GM19372 (cell line): ENCODE results near the gene EHF.

Source experiments
- ATAC-seq: cut with Tn5 transposase; IDR thresholded peaks from one replicate; pipeline ENCODE4 v1.9.1; 2021; ENCODE audit warnings: mild to moderate bottlenecking, low read depth, moderate library complexity; ENCODE audit not compliant: unreplicated experiment

Gene EHF

DNA sequence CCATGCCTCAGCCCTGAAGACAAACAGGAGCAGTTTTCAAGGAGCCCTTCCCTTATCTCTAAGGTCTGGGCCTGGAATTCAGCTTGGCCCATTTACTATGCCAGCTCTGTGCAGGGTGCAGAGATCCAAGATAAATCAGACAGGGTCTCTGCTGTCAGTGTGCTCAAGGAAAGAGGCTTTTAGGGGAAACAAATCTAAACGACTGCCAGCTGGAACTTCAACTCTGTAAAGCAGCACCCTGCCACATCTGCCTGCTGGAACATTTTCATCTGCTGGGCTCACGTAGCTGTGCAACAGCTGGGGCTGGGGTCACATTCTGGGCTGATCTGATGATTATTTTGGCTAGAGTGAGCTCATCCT lies 19.8 kb upstream of the EHF start:
- ATAC-seq: no peak

DNA sequence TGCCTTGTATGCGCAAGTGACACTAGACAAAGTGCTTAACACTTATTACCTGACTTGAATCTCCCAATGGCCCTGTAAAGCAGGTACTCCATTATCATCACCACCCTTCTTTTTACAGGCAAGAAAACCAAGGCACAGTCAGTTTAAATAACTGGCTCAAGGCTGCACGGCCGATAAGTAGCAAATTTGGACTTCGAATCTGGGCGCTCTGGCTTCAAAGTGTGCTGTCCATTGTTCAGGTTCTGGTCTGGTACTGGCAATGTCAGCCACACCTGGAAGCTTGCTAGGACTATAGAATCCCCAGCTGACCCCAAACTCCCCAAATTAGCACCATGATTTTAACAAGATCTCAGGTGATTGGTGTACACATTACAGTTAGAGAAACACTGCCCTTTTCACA lies 19.3 kb upstream of the EHF start:
- ATAC-seq: no peak

DNA sequence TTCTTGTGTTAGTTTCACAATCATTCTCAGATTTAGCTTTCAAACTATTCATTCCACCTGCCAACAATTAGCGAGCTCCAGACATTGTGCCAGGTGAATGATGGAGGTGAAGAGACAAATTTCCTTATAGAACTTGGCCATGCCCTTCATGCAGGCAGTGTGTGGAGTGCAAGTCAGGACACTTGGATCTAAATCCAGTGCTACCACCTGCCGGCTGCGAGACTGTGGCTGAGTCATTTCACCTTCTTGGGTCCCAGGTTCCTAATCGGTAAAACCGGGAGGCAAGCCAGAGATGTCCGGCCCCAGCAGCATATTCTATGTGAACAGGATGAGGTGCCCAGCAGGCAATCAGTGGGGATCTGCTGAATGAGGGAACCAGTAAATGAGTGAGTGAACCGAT lies 18.6 kb upstream of the EHF start:
- no peak for ATAC-seq

DNA sequence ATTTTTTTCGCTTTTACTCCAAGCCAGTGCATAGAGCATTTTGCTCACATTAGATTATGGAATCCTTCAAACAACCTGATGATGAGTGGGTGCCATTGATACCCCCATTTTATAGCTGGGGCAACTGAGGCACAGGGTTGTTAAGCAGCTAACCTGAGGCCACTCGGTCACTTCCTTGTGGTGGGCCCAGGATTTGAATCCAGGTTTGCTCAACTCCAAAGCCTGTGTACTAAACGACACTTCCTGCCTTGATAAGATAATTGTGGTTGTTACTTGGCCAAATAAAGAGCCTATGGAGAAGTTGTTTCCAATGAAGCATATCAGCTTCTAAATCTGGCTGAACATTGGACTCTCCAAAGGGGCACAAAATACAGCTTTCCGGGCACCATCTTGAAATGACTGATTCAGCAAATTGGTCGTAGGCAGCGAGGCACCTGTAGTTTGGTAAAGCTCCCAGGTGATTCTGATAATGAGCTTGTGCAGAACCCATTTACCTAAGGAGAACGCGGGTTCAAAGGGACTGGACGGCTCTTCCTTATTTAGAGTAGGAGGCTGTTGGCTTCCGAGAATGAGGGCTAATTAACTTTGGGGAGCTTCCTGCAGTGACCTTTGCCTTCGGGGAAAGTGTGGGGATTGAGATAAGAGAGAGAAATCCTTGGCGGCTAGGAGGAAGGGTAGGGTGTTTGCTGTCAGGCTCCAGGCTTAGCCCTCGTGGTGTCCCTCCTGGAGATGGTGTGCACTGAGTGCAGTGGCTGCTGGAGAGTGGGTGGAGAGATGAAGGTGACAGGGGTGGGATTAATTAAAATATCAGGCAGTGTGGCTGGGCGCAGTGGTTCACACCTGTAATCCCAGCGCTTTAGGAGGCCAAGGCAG lies 17.5 kb upstream of the EHF start:
- ATAC-seq: no peak

DNA sequence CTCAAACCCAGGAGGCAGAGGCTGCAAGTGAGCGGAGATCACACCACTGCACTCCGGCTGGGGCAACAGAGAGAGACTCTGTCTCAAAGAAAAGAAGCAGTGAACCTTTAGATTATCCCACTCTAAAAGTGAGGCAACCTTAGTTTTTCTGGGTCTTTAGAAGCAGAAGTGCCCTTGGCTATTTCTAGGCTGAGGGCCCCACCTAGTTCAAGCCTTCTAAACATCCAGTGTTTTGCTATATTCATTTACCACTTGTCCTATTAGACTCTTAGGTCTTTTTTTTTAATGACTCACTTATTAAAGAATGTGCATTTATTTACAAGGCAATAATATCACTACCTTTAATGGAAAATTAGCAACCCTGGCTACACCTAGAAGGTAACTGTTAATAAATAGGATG lies 16.7 kb upstream of the EHF start:
- no peak for ATAC-seq

DNA sequence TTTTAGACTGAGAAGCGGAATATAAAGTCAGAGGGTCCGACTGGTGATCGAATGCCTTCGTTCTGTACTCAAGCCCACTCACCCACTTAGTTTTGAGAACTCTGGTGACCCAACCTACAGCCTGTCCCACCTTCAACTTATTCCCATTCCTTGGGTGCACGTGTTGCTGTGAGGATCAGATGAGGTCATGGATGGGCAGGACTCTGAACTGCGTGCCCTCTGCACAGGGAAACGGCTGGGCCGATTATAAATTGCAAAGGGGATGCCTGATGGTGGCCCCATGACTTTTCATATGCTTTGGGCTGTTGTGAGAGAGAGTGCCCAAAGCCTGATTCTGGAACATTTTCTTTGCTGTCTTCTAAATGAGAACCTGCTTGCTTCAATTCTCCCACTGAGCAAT lies 16.0 kb upstream of the EHF start:
- no peak for ATAC-seq

DNA sequence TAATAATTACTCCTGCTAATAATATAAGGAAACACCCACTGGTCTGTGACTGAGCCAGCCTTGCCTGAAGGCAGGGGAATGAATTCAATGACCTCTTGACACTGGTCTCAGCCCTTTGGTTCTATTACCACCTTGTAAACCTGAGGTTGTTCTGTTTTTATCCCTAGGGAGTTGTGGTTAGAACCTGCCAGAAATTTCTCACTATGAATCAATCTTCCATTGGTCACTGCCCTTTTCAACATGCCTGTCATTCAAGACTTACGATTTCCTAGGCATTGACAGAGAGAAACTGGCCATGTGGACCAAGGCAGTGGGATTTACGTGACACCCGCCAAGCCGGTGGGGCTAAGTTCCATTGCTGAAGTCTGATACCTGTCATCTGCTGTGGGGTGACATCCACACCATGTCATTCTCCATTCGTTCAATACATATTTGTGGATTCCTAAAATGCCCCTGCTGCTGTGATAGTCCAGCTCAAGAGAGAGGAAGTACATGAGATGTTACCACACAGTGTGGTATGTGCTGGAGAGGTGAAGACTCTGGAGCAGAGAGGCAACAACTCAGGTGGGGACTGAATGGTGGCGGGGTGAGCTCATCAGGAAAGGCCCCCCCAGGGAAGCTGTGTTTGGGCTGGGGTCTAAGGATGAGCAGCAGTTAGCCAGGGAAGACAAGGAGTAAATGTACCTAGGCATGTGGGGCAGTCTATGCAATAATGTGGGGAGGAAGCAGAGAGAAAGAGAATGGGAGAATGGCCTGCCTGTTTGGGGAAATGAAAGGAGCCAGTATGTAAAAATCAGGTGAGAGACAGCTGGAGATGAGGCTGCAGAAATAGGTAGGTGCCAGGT lies 15.2 kb upstream of the EHF start:
- ATAC-seq: no peak

DNA sequence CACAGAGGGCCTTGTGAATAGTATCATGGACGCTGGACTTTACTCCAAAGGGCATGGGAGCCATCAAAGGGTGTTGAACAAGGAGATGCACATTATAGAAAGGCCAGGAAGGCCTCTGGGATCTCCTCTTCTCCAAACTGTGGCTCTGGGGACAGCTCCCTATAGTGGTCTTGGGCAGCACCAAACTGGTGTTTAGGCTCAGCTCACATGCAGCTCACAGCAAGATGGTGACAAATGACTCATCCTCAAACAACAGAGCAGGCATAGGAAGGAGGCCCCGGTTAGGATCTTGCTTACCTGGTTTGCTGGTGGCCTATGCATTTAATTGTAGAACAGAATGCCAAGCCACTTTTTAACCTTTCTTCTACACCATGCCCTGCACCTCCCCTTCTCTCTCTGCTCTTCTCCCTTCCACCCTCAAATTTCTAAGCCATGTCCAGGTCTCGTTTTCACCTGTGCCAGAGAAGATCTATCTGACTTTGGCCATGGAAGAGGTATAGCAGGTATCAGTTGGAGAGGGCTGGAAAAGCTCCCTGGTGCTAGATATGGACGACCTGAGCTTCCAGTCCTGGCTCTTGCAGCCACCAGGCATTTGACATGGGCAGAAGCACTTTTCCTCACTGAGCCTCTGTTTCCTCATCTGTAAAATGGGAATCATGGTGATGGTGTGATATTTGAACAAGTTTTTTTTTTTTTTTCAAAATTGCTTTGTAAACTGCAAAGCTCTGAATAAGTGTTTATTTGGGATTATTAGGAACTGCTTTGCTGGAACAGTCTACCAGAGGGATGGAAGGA lies 14.4 kb upstream of the EHF start:
- ATAC-seq: no peak

DNA sequence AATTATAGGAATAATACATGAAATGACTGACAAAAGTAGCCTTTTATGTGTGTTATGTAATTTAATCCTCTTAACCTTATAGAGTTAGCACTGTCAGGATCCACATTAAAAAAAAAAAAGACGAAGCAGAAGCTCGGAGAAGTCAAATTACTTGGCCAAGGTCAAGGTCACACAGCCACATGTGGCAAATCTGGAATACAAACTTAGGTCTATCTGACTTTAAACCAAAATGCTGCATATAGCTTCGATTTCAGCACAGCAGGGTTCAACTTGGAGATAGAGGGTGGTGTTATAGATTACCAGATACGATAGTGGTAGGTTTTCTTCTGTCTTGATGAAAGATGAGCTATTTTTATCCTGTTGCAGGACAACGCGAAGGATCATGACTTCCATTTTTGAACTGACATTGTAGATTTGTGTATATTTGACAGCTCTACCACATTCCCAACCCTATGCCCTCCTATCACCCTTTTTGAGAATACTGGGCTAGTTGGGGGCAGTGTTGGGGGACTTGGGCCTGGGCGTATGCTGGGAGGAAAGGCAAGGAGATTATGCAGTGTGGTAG lies 11.6 kb upstream of the EHF start:
- ATAC-seq: no peak

DNA sequence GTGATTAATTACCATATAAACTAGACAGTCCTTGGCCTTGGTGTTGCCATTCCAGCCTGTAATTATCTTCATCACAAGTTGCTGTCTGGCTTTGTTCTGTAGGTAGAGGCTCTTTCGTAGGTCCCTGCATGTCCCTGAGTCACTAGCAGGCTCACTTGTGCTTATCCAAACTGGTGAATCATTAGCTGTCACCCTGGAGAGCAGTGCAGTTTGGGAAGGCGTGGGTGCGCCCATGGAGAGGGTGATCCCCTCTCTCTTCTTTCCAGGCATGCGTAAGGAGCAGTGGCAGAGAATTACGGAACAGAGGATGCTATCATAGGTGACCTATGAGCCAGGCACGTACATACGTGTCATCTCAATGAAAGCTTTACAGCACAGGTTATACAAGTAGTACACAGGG lies 11.0 kb upstream of the EHF start:
- no peak for ATAC-seq

DNA sequence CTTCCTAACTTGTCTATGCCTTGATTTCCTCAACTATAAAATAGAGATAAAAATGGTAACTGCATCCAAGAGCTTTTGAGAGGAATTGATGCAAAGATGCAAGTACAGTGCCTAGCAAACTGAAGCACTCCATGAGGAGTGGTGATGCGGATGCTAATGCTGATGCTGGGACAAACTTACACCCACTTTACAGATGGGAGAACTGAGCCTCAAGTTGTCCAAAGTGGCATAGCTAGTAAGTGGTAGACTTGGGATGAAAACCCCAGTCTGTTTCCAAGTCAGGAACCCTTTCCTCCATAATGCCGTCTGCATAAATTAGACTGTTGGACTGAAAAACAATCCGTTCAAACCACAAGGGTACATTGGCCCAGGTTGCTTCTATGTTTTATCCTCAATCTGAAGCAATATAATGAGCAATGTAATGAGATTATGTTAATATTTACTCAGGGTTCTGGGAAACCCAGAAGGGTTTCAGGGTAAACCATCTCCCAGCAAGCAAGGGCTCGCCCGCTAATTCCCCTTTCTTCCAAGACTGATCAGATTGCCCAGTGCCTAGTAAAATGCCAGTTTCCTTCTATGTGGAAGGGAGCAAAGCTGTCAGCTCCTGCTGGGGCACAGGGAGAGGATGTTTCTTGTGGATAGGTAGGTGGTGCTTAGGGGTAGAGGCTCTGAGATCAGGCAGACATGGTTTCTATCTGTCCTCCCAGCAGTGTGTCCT lies 10.4 kb upstream of the EHF start:
- no peak for ATAC-seq

DNA sequence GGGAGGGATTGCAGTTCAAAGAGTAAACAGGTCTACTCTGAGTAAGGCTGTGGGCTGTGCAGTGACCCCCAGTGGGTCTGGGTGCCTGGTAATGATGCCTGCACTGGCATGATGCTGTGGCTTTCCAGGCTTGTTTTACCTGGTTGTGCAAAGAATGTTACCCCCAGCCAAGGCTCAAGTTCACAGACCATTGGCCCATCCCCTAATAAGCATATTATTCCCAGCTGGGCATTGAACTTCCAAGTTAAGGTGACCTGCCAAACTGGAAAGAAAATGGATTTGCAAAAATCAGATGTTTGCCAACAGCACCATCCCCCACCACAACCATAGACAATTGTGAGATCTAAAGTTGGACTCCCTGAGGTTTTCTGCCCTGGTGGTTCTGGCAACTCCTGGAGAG lies 7.9 kb upstream of the EHF start:
- ATAC-seq: no peak

DNA sequence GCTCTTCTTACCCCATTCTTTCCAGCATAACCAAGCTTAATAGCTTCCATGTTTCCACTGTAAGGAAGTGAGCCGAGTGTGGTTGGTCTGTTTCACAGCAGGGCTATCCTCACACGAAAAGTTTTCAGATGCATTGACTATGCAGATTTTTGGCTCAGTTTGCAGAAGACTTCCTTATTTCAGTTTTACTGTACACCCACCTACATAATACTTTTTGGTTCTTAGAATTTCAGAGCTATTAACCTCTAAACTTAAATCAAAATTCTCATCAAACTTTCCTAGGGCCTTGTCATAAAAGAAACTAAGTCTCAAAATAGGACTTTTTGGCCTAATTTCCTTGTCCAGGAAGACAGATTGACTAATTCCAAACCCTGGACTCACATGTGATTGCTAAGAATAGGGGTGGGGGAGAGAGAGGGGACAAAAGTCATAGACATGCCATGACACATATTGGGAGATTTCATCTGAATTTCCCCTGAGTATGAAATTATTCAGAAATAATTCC lies 7.3 kb upstream of the EHF start:
- ATAC-seq: peak; percentile 86

DNA sequence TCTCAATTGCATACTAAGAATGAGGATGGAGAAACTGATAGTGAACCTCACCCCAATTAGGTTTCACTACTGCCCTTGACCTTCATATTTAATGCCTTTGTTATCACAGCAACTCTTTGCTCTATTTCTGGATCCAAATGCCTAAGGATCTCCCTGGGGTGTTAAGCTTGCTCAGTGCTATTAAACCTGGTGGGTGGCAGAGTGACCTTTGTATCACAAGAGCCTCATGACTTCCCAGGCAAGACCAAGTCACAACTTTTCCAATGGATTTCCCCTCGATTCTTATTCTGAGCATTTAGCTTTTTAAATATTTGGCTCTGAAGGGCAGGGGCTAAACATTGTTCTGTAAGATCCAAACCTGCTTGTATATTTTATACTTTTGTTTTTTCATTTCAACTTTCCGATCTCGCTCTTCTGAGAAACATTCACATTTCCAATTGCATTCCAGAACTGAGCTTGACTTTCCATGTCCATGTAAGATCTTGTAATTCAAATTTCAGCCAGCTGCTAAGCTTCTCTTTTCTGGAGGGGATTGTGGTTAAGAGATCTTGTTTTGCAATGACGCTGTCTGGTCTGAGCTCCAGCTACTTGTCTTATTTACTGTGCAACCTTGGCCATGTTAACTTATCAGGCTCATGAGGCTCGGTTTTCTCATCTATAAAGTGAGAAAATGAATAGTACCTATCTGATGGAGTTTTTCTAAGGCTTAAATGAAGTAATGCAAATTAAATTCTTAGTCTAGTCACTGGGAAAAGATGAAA lies 6.4 kb upstream of the EHF start:
- no peak for ATAC-seq

DNA sequence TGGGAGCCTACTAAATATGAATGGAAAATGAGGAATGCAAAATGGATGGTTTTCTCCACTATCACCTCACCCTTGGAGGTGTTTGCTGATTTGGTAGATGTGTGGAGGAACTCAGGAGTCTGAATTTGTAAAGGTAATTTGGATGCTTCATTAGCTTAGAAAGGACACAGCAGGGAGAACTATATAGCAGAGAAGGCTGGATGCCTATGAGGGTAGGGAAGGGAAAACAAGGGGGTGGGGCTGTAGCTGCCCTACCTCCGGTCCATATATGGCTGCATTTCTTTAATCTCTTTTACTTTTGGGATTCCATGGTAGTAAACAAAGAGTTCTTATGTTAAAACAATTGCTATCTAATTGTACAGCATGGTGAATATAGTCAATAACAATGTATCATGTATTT lies 4.8 kb upstream of the EHF start:
- no peak for ATAC-seq

DNA sequence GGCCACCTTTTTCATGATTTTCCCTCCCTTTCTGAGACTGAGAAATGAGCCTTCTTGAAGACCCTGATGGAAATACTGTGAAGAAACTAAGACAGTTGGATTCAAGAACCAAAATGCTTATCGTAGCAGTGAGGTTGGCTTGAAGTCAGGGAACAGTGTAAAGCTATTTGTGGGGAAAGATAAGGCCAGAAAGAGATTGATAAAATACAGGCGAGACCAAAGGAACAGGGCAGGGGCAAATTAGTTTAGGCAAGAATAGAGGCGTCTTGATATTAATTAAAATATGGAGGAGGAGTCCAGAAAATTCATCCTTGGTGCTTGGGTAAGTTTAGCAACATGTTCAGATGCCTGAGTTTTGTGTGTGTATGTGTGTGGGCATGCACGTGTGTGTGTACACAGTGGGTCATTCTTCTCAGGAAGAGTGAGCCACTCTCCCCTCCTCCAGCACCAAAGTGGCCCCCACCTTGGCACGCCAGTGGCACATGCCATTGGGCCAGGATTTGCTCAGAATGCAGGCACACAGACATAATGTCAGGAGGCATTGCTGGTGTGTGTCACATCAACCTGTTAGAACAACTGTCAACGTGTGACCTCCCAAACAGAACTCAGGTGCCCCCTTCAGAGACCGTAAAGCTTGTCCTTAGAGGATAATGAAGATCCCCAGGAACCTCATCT lies 3.9 kb upstream of the EHF start:
- ATAC-seq: no peak

DNA sequence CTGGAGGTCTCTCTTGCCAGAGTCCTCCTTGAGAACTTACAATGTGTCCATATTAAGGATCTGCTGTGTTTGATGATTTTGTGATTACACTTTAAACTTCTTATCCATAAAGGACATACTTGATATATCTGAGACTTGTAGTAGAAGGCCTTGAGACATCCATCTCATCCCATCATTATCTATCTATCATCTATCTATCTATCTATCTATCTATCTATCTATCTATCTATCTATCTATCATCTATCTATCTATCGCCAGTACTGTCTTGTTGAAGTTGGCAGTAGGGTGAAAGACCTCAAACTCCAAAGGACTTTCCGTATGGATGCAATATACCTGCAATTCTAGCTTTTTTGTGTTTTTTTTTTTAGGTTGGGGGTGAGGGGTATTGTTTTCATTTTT lies 2.5 kb upstream of the EHF start:
- ATAC-seq: no peak

DNA sequence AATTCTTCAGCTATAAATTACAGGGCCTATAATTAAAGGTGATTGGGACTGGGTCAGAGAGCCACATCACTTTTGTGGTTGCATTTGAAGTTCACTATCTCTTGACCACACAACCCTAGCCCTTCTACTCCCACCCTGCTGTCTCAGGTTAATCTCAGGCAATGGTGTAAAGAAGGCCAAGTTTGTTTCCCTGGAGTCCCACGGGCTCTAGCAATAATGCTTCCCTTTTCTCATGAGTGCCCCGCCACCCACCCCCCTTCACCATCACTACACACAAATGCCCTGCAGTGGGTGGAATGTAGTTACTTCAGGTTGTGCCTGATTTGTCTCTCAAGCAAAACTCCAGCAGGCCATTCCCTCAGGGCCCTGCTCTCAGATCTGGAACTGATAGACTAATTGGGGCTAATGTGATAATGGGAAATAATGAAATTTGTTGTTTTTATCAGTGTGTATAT lies 1.8 kb upstream of the EHF start:
- no peak for ATAC-seq

DNA sequence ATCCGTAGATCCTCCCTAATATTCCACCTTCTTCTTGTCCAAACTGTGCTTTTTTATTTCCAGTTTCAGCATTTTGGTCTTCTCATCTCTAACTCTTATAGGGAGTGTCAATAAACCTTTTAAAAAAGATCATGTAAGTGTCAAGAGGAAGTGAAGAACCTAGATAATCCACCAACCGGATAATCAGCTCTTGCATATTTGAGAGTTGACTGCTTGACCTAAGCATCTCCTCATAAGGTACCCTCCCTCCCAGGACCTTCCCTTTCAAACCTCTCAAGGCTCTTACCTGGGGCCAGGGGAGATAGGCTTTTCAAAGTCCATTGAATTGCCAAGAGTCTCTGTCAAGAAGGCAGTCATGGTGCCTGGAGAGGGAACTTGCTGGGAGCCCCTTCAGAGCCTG lies 691 bp upstream of the EHF start:
- no peak for ATAC-seq
